ENCODE data around the gene ATP5F1E.
"Not testable (repeated sequence)": the region's sequence is repeated elsewhere in the genome, so short reads cannot be mapped to it uniquely, and the experiment has no call there.

The ATP5F1E gene

DNA sequence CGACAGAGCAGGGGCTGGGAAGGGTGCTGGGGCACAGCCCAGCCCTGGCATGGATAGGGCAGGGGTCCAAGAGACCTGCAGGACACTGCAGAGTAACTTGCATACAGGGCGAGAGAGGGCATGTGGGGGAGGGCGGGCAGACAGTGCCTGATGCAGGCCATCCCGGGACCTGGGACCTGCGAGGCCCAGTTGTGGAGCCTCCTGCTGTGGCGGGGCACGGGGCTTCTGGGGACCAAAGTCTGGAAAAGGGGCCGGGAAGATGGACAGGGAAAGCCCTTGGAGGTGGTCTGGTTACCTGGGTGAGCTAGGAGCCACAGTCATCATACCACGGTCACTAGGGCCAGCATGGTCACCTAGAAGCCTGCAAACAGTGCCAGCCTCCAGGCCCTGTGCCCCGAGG is 13.3 kb downstream of the ATP5F1E start:
- no peak for DNase-seq

DNA sequence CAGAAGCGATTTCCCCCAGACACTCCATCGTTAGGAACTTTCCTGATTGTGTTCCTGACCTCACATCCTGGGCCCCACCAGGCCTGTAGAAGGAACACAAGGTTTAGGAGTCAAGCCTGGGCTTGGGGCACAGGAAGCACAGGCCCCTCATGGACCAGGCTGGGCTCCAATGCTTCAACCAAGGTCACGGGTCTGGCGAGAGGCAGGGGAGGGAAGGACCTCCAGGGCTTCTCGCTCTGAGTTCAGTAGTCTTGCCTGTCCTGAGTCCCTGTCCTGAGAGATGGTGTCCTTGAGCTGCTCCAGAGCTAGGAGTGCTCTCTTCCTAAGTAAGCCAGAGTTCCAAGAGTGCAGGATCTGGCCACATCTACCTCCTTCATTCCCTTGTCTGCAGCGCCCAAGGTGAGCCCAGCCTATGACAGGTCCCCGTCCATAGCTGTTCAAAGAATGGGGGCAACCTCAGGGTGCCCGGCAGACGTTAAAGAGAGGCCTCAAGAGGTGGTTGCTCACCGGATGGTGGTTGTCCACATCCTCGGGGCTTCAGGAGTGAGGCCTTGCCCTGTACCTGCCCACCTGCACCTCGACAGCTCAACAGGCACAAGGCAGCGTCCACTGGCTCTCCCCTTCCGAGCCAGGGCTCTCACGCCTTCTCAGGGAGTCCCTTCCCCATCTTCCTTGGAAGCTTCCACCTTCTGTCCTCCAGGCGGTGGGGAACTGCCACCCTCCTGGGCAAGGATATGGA is 14.5 kb downstream of the ATP5F1E start:
- no peak for DNase-seq

DNA sequence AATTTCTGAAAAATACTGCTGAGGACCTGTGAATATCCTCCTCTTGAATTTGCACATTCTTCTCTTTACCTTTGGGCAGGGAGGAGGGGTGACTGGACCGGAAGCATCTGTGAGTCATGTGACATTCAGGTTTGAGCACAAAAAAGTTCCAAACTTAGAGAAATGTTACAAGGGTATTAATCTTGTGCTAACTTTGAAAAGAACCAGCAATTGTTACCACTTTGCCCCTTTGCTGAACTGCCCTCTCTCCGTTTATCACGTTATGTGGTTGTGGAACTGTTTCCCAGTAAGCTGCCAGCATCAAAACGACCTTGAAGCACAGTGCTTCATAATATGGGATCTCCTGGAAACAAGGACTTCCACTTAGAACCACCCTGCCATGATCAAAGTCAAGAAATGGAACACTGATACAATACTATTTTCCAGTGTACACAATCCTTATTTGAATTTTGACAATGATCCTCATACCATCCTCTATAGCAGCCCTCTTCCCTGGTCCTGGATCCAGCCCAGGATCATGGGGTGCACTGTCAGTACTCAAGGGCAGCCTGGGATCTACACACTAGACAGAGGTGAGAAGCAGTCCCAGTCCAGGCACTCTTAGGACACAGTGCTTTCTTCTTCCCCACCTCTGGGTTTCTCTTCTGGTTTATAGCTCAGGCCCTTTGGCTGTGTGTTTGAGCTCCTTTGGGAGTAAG is 15.2 kb downstream of the ATP5F1E start:
- DNase-seq, result no peak

DNA sequence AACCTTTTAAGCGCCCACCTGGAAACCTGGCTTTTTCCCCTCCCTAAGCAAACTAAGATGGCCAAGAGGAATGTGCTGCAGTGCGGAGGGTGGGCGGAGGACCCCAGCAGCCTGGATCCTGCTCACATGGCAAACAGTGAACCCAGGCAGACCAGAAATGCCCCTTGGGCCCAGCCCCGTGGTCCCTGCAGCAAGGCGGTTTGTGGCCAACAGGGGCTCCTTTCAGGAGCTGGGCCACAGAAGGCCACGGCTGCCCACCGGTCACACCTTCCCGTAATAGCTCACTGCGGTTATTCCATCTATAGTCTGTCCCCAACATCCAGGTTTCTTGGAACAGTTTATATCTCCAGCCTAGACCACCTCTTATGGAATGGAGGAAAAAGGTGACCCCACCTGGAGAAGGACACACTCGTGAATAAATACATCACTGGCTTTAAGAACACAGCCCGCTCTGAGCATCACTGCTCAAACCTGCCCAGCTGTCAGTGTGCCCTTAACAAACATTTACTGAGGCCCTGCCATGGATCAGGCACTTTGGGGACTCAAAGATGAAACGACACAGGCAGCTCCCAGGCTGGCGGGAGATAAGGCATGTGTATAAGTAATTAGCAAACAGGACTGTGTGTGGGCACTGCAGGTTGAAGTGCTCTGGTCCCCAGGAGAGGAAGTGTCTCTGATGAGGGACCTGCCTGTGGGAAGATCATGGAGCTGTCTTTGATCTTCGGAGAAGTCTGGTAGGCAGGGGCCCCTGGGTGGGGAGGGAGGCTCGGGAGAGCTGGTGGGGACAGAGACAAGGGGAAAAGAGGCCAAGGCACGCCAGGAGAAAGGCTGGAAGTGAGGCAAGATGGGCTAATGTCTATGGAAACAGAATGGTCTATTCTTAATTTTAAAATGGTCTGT is 16.1 kb downstream of the ATP5F1E start:
- no peak for DNase-seq

DNA sequence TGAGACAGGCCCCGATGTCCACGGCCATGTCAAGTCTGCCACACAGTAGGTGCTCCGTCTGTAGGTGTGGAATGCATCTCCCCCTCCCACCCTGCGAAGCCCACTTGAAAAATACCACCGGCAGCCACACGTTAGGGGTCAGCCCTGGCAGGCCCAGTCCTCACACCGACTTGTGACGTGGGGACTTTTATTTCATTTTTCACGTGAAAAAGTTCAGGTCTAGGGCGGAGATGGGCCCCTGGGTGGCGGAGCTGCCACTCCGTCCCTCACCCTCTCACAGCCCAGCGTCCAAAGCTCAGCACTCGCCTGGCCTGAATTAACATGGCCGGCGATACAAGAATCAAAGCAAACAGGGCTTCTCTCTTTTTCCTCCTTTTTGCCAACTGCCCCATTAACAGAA is 16.7 kb downstream of the ATP5F1E start:
- DNase-seq, result no peak

DNA sequence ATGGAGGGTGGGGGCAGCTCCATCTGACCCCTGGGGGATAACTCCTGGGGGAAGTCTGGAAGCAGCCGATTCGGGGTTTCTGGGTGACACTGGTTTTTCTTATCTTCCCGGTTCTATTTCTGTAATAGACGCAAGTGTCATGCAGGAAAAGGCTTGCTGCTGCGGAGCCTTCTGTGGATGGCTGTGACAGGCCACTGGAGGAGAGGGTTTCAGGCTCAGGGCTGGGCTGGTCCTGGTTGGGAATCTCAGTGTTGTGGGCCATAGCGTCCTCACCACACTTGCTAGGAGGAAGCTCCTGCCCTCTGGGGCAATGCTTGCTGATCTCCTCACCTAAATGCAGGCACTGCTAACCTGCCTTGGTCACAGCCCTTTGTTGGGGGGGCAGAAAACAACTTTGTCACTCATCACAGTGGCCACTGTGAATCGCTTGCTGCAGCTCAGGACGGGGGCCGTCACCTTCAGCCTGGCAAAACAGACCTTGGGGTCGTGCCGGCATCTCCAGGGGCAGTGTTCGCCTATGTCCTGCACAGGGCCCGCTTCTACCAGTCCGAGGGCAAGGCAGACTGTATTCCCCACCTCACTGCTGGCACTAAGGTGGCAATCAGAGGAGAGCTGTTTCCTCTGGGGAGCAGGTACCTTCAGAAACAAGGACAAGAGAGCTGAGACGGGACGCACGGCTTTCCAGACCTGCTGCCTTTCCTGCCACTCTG is 17.3 kb downstream of the ATP5F1E start:
- DNase-seq, result no peak

DNA sequence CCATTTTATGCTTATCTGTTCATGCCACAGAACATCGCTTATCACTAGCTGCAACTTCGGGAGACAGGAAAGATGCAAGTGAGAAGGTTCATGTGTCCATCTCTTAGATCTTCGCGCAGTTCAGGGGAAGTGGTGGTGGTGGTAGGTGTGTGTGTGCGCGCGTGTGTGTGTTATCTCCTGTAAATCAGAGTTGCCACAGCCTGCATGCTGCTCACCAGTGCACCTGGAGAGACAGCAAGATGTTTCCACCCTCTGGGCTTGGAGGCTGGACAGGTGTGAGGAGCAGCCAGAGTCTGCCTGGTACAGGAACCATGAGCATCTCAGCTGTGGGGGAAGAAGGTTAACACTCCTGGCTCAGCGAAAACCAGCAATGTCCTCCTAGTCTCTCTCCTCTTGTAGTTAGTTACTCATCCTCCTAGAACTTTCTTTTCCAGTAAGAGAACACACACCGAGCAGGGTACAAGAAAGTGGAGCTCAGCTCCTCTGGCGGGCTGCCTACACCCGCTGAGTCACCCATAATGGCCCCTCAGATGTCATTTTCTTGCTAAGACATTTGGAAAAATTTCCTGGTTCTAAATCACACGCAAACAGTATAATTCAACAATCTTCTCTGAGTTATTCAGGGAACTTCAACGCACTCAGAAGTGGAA is 18.1 kb downstream of the ATP5F1E start:
- no peak for DNase-seq

DNA sequence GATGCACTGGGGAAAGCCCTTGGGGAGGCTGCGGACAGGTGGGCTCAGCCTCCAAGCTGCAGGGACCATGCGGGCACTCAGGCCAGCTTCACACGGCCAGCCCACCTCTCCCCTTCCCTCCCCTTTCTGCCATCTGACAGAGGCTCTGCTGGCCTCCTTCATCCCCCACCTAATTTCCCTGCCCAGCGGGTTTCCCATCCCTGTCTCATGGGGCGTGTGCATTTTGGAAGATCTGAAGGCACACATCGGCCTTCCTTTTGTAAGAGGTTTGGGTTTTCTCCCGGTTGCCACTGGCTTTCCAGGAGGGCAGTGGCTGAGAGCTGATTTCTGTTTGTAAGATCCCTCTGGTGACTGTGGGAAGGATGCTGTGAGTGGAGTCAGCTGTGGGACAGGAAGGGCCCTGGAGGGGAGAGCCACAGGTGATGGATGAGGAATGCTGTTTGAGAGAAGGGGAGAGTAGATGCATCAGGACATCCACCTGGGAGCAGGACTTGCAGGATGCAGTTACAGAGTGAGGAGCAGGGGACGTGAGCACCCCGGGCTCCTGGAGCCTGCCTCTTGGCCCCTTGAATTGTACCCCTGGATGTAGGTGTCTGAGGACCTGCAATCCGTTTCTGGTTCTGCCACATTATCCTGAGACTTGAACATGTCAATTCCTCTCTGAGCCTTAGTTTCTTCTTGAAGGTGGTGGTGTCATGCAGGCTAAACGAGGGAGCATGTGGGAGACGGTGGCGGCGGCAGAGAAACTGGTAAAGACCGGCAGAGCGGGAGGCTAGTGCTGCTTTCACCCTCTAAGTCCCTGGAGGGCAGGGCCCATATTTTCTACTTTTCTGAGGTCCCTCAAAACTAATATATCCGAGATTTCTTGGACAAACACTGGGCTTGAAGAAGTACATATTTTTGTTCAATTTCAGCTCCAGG is 18.8 kb downstream of the ATP5F1E start:
- DNase-seq, result no peak

DNA sequence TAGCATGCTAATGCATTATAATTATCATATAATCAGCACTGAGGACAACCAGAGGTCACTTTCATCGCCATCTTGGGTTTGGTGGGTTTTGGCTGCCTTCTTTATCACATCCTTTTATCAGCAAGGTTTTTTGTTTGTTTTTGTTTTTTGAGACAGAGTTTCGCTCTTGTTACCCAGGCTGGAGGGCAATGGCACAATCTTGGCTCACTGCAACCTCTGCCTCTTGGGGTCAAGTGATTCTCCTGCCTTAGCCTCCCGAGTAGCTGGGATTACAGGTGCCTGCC is 20.3 kb downstream of the ATP5F1E start:
- DNase-seq, result not testable (repeated sequence)

DNA sequence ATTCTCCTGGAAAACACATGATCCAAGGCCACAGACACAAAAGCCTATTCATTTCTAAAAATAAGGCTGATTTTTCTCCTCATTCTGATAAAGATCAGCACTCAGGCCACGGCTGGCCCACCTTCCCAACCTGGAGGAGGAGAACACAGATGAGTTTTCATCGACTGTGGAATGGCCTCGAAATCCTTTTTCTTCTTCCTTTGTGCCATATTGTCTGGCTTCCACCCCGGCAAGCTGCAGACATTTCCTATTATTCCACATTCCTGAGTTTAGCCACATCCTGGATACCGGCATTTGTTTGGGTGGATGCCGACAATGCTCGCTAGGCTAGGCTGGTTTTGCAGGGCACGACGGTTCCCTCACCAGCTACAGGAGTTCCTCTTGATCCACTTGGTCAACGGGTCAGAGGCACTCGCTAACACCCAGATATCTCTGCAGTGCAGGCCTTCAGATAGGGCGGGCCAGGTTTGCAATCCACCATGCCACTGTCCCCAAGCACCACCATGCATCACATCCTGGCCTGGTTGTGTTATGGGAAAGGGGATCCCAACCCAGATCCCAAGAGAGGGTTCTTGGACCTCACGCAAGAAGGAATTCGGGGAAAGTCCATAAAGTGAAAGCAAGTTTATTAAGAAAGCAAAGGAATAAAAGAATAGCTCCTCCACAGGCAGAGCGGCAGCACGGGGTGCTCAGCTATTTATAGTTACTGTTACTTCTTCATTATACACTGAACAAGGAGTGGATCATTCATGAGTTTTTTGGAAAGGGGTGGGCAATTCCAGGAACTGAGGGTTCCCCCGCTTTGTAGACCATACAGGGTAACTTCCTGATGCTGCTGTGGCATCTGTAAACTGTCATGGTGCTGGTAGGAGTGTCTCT is 20.9 kb downstream of the ATP5F1E start:
- no peak for DNase-seq

DNA sequence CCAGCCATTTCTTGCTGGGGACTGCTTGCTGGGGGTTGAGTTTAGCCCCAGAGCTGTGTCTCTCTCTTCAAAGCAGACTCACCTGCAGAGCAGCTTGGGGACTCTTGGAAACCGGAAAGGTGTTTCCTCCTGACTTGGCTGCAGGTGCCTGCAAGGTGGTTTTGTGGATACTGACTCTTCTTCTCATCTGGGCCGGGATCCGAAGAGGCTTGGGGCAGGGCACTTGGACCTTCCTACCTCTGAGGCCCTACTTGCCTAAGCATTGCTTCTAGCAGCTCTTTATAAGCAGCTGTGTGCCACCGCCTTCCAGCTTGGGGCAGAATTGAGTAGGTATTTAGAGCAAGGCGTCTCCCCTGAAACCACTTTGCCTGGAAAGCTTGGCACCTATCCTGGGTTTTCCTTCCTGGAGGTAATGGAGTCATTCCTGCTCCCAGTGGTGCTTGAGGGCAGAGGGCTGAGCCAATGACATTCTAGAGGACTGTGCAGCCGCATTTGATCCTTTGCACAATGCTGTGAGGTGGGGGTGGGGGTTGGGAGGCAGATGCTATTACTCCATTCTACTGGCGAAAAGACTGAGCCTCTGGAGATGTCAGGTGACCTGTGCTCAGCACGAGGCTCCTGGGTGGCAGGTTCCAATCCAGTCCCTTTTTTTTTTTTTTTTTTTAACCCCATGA is 21.7 kb downstream of the ATP5F1E start:
- no peak for DNase-seq

DNA sequence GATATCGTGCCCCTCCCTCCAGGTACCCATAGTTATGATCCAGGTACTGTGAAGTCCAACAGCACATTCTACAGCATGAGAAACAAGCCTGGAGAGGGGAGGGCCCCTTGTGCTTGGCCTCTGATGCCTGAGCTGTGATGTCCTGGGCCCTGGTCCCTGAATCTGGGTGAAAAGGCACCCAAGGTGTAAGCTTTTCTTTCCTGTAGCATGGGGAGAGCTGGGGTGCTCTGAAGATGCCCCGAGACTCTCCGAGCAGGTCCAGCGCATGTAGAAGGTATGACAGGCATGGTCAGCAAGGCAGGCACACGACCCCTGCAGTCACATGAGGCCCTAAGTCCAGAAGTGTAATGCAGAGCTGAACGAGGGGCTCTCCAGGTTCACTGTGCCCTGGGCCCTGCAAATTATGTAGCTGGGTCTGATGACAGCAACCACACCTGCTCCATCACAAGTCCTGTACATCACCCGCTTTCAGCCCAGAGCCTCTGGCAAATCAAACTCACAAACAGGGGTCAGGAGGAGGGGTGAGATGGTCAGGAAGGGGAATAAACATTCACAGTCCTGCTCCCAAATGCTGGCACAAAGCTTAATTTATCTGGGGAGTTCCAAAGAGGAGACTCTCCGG is 23.3 kb downstream of the ATP5F1E start:
- no peak for DNase-seq

DNA sequence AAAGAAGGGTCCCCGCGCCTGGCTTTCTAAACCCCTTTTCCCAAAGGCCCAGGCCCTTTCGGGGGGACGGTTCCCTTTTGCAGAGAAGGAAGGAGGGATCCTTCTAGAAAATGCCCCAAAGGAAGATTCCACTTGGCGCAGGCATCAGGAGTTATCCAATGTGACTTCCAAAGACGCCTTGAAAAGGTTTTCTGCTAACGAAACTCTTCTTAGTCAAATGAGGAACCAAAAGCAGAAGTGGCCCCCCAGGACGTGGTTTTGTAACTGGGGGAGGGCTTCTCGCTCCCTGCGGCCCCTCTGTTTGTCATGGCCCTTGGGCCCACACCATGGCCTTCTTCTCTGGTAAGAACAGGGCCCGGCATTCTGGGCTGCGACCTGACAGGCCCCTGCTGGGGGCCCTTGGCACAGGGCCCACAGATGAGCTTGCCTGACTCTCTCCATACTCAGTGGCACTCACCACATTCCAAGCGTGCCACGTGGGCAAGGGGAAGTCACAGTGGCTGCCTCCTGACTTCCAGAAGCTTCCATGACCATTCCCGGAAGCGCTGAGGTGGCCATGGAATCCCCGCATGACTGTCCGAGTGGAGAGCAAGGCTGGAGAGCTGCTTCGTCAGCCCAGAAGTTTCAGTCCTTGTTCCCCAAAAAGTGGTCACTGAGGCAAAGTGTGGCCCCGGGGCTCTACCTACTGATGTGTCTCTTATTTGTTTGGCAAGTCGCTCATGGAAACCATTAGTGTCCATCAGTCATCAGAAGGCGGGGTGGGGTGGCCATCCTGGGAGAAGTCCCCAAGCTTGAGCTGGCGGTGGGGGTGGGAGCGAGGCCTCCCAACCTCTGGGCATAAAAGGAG is 24.2 kb downstream of the ATP5F1E start:
- DNase-seq, result peak; percentile 85 to 89

DNA sequence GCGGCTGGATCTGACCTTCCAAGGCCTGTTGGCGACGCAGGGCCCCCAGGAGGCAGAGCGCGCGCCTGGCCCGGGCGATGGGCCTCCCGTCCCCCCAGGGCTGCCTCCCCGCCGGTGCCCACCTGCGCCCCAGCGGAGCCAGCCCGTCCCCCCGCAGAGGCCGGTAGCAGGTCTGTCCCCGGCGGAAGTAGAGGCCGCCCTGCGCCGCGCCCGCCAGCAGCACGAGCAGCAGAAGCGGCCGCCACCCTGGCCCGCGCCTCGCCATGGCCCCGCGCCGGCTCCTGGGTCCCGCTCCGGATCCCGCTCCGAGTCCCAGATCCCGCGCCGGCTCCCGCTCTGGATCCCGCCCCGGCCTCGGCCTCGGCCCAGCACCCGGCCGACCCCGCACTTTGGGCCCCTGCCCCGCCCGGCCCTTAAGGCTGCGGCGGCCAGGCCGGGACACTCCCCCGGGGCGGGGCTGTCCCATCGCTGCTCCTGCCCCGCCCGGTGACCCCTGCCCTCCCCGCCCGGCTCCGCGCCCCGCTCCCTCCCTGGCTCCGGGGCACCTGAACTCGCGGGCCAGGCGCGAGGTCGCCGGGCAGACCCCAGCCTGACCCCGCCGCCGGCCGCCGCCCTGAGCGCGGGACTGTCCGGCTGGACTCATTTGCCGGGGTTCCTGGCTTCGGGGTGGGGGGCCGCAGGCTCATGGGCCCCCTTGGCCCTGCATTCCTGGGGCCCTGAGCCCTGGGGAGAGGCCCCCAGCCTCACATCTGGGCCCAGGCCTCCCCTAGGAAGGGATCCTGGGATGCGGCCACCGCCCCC is 25.1 kb downstream of the ATP5F1E start, which contains the start of gene CTSZ:
Gene CTSZ (minus strand): TSS at position 391 of the 801 bp plus-strand sequence. CDS start 126 bp downstream, at position 265.
- peak; percentile 44 to 50 for DNase-seq

DNA sequence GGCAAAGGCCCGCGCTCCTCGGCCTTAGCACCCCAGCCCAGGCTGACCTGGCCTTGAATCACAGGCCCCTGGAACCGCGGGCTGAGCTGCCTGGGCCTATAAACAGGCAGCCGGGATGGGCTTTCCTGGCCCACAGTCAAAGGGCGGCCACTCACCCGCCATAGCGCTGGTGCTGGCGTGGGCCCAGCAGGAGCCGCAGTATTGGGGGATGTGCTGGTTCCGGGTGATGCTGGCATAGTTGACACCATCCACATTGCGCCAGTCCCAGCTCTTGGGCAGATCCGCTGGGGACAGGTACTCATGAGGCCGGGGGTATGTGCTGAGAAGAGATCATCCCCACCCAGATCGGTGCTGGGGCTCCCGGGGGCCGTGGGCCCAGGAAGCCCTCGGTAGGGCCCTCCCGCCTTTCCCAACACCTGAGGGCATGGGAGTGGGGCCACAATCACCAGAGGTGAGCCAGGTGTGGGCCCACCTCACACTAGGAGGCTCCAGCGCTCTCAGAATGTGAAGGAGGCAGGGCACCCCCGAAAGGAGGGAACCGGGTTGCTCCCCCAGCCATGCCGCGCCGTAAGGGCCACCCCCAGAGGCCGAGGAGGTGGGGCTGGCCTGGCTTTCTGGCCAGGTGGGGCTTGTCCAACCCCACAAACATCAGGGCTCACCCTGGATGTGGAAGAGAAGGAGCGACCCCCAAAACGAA is 25.8 kb downstream of the ATP5F1E start:
- DNase-seq, result no peak

DNA sequence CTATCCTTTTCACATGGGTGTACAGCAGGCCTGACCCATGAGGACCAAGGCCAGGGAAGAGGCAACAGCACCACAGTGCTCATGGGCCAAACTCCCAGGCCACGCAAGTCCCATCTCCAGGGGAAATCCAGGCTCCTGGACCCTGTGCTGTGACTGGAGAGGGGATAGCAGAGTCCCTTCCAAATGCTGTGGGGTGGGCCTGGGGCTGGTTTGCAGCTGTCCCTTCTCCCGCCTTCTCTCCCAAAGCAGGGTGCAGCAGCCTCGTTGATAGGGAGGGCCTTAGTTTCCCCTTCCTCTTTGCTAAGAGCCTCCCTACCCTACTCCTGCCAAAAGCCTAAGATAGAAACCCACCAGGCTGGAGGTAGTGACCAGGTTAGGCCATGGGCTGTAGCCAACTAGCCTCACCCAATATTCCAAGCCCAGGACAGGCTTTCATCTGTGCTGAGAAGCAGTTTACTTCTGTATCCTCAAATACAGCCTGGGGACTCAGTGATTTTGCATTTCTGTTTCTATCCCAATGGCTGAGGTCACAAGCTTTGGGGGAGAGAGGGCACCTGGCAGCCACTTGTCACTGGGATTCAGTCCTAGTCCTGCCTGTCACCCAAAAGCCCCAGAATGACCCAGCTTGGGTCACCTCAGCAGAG is 26.5 kb downstream of the ATP5F1E start:
- DNase-seq, result no peak
